GM18507 (cell line): ENCODE data around the gene GJD3.

ENCODE experiments used
- DNase-seq: peaks from one replicate; pipeline ENCODE4 v3.0.0; 2011; ENCODE audit warnings: low read depth; ENCODE audit not compliant: insufficient read length; ENCODE audit errors: extremely low spot score
- FAIRE-seq: peaks from 2 replicates; lab custom pipeline; 2011; peaks lifted over from hg19 to GRCh38; lab: Jason Lieb, UNC

GJD3 gene

GRCh38 chr17:40315678-40316570 lies 48.6 kb downstream of the GJD3 start:
- DNase-seq (no peak), FAIRE-seq (no peak)

GRCh38 chr17:40315206-40315605 lies 49.3 kb downstream of the GJD3 start:
- DNase-seq (no peak), FAIRE-seq (no peak)

GRCh38 chr17:40314584-40314956 lies 50.0 kb downstream of the GJD3 start:
- FAIRE-seq (no peak), DNase-seq (no peak)

- DNase-seq: no peak
Measured at GRCh38 chr17:40313668-40314583, 50.6 kb downstream of the GJD3 start.

More at GRCh38 chr17:40313668-40314583, 50.6 kb downstream of the GJD3 start:
- no peak for FAIRE-seq
